ENCODE data around the gene CXXC5. TPM values are rescaled to one million over a fixed set of nuclear protein-coding genes. Genes with fewer than 3 reads are reported as not detected.

Gene CXXC5
- total RNA-seq, 1 donor from 2014 or later, result 17.2 TPM

DNA sequence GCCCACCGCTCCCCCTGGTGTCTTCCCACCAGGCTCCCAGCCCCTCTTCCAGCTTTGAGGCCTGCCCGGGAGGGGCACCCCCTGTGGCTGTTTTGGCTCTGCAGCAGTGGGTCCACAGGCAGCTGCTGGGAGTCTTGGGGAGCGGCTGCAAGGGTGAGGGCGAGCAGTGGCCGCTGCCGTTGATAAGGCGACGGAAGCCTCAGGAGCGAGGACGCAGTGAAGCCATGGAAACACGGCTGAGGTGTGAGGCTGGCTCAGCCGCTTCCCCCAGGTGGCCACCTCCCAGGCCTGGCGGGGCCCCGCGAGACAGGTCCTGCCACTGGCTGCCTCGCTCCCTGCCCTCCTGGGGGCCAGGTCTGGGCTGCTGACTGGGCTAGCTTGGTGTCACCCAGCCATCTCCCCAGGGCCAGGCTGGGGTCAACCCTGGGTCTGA lies 41.5 kb downstream of the CXXC5 start:
- H3K9ac ChIP-seq, result no peak overlapping the region
- H3K9me3 Mint-ChIP-seq, result no peaks in the 10 kb centered on the region

DNA sequence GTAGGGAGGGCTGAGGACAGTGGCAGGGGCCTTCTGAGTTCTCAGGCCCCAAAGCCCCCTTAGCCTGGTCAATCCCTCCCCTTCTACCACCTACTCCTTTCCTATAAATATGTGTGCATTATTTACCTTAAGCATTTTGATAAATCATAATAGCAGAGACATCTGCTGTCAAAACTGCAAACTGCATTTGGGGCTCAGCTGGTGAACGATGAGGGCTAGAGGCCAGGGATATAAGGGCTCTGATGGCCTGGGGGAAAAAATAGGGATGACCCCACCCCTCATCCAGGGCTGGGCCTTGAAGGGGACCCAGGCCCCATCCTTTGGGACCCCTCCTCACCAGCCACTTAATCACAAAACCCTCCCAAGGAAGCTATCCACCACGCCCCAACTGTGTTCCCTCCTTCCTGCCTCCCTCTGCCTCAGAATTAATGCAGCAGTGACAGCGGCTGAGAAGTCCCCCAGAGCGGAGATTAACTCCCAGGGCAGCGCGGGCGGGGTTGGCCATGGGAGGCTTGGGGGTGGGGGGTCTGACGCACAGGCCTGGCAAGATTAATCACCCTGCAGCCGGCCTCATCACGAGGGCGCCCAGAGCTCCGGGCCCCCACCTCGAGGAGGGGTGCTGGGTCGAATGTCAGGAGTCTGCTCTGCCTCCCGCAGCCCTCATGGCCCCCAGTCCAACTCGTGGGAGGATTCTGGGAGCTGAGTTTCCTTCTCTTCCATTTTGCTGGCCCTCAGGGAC lies 42.1 kb downstream of the CXXC5 start:
- peaks cover 62% of the 10 kb centered on the region for H3K4me1 ChIP-seq
- no peak overlapping the region for H3K4me3 ChIP-seq
- H3K4me3 Mint-ChIP-seq, result peak overlapping the region; percentile 13

More for the DNA sequence above, 41.5 kb downstream of the CXXC5 start:
- Histone ChIP-seq H3K27me3 (no peaks in the 10 kb centered on the region), H2AFZ (replicated peaks) (no peak overlapping the region), H3K9me3 (ENCODE audit: low read depth) (no peaks in the 10 kb centered on the region), H3K4me3 (no peak overlapping the region), H3F3A (ENCODE audit: low read depth) (peaks cover 10% of the 10 kb centered on the region), H3K4me2 (peak overlapping the region; percentile 55), H3K4me1 (peaks cover 65% of the 10 kb centered on the region), H3K79me2 (ENCODE audit: low read depth) (no peaks in the 10 kb centered on the region), H3K27ac (no peak overlapping the region), H4K20me1 (ENCODE audit: low read depth) (peaks cover 43% of the 10 kb centered on the region), H3K36me3 (no peaks in the 10 kb centered on the region)
- Mint-ChIP-seq H3K36me3 (peaks cover 6% of the 10 kb centered on the region), H3K27me3 (ENCODE audit: insufficient read depth, low read depth) (peaks cover 14% of the 10 kb centered on the region), H3K27ac (no peak overlapping the region), H3K4me3 (no peak overlapping the region), H3K4me1 (peaks cover 88% of the 10 kb centered on the region)
- TF ChIP-seq EZH2 (IDR thresholded peaks at IDR 0.05), result no peak
- TF ChIP-seq, protein P1, sequence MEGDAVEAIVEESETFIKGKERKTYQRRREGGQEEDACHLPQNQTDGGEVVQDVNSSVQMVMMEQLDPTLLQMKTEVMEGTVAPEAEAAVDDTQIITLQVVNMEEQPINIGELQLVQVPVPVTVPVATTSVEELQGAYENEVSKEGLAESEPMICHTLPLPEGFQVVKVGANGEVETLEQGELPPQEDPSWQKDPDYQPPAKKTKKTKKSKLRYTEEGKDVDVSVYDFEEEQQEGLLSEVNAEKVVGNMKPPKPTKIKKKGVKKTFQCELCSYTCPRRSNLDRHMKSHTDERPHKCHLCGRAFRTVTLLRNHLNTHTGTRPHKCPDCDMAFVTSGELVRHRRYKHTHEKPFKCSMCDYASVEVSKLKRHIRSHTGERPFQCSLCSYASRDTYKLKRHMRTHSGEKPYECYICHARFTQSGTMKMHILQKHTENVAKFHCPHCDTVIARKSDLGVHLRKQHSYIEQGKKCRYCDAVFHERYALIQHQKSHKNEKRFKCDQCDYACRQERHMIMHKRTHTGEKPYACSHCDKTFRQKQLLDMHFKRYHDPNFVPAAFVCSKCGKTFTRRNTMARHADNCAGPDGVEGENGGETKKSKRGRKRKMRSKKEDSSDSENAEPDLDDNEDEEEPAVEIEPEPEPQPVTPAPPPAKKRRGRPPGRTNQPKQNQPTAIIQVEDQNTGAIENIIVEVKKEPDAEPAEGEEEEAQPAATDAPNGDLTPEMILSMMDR (IDR thresholded peaks at IDR 0.05), result no peak
- DNase-seq (ENCODE audit: low spot score), result no peak

DNA sequence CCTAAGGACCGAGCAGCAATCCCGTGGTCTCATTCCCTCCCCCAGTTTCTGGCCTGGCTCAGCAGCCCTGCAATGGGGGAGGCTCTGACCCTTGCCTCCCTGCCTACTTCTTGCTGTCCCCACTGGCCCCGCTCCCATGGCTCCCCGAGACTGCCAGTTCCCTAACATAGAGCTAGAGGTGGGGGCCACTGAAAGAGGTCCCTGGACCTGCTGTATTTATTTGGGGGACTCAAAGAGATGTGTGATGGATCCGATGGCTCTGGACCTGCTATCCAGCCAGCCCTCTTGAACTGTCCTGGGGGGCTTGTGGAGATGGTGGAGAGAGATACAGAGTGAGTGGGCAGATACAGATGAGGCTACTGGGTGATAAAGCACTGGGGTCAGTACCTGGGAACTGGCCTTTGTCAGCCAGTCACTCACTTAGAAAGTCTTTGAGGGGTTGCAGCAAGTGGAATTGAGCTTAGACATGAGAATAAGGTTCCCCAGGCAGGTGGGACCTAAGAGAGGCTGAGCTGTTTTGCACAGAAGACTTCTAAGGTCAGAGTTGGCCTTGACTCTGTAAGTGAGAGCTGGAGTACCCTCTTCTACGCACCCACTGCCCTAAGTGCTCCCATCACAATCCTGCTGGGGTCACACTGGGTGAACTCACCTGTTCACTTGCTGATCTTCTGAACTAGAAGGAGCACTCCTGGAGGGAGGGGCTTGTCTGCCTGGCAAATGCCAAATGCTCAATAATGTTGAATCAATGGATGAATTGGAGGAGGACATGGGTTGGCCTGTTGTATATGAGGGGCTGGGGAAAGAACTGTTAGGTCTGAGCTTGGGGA lies 42.9 kb downstream of the CXXC5 start:
- Mint-ChIP-seq H3K36me3 (peaks cover 3% of the 10 kb centered on the region), H3K4me3 (peak overlapping the region; percentile 9)

More for the DNA sequence above, 42.1 kb downstream of the CXXC5 start:
- peaks cover 11% of the 10 kb centered on the region for H3F3A ChIP-seq (ENCODE audit: low read depth)
- H3K4me2 ChIP-seq, result peak overlapping the region; percentile 55
- Mint-ChIP-seq H3K36me3 (peaks cover 6% of the 10 kb centered on the region), H3K9me3 (no peaks in the 10 kb centered on the region), H3K27ac (peak overlapping the region; percentile 60), H3K27me3 (ENCODE audit: insufficient read depth, low read depth) (peaks cover 14% of the 10 kb centered on the region), H3K4me1 (peaks cover 87% of the 10 kb centered on the region)
- H2AFZ ChIP-seq (replicated peaks), result no peak overlapping the region
- H3K9me3 ChIP-seq (ENCODE audit: low read depth), result no peaks in the 10 kb centered on the region
- H3K9ac ChIP-seq, result no peak overlapping the region
- no peaks in the 10 kb centered on the region for H3K79me2 ChIP-seq (ENCODE audit: low read depth)
- no peak overlapping the region for H3K27ac ChIP-seq
- DNase-seq (ENCODE audit: low spot score), result peak; percentile 76
- H3K36me3 ChIP-seq, result no peaks in the 10 kb centered on the region
- H3K27me3 ChIP-seq, result peaks cover under 1% of the 10 kb centered on the region
- peaks cover 39% of the 10 kb centered on the region for H4K20me1 ChIP-seq (ENCODE audit: low read depth)
- TF ChIP-seq EZH2phosphoT487 (IDR thresholded peaks at IDR 0.05) (no peak), EZH2 (IDR thresholded peaks at IDR 0.05) (no peak)
- TF ChIP-seq, protein P1 (IDR thresholded peaks at IDR 0.05), result no peak

More for the DNA sequence above, 42.9 kb downstream of the CXXC5 start:
- Histone ChIP-seq H3K4me2 (no peak overlapping the region), H2AFZ (replicated peaks) (no peak overlapping the region), H3K27ac (no peak overlapping the region), H3K9ac (no peak overlapping the region), H3K4me1 (peaks cover 54% of the 10 kb centered on the region), H3K4me3 (no peak overlapping the region), H4K20me1 (ENCODE audit: low read depth) (peaks cover 34% of the 10 kb centered on the region), H3K79me2 (ENCODE audit: low read depth) (no peaks in the 10 kb centered on the region), H3K27me3 (peaks cover 8% of the 10 kb centered on the region), H3K9me3 (ENCODE audit: low read depth) (no peaks in the 10 kb centered on the region), H3F3A (ENCODE audit: low read depth) (peaks cover 19% of the 10 kb centered on the region), H3K36me3 (no peaks in the 10 kb centered on the region)
- Mint-ChIP-seq H3K27ac (peak overlapping the region; percentile 51), H3K9me3 (no peaks in the 10 kb centered on the region), H3K4me1 (peaks cover 84% of the 10 kb centered on the region), H3K27me3 (ENCODE audit: insufficient read depth, low read depth) (peaks cover 16% of the 10 kb centered on the region)
- TF ChIP-seq EZH2phosphoT487 (IDR thresholded peaks at IDR 0.05) (no peak), EZH2 (IDR thresholded peaks at IDR 0.05) (no peak)
- TF ChIP-seq, protein P1 (IDR thresholded peaks at IDR 0.05), result no peak
- no peak for DNase-seq (ENCODE audit: low spot score)
